SK-N-MC (cell line): Measurements from ENCODE around the gene TUBGCP3.

Experiments used
- EZH2 ChIP-seq: fragments of 200-600 bp; sonication (generic); IDR thresholded peaks from one replicate; pipeline ENCODE4 v1.6.1; 2017; ENCODE audit warnings: antibody characterized with exemption
- POLR2AphosphoS5 ChIP-seq: IDR thresholded peaks from 2 replicates; pipeline ENCODE4 v1.6.1; 2012; ENCODE audit warnings: mild to moderate bottlenecking, low read depth, low read length, borderline replicate concordance

GRCh38 chr13:112574834-112575613 lies 12.9 kb downstream of the TUBGCP3 start:
- TF ChIP-seq EZH2 (no peak), POLR2AphosphoS5 (no peak)
